IPS-18a (cell line): ENCODE results near the gene NEK6.

Experiments
- H3K27ac ChIP-seq: one replicate; pipeline ENCODE4 v1.5.1; 2013; ENCODE audit warnings: low read length
- H3K27me3 ChIP-seq: one replicate; pipeline ENCODE4 v1.6.1; 2013; ENCODE audit warnings: mild to moderate bottlenecking, low read length; ENCODE audit not compliant: control insufficient read depth, insufficient read depth
- H3K36me3 ChIP-seq: one replicate; pipeline ENCODE4 v1.6.1; 2013; ENCODE audit warnings: low read depth, low read length; ENCODE audit not compliant: control insufficient read depth
- H3K4me1 ChIP-seq: one replicate; pipeline ENCODE4 v1.6.1; 2013; ENCODE audit warnings: low read depth, low read length; ENCODE audit not compliant: control insufficient read depth
- H3K4me3 ChIP-seq: one replicate; pipeline ENCODE4 v1.5.1; 2013; ENCODE audit warnings: low read length
- H3K9ac ChIP-seq: one replicate; pipeline ENCODE4 v1.6.1; 2013; ENCODE audit warnings: mild to moderate bottlenecking, low read length, moderate library complexity
- H3K9me3 ChIP-seq: one replicate; pipeline ENCODE4 v1.6.1; 2013; ENCODE audit warnings: low read depth, low read length; ENCODE audit not compliant: control insufficient read depth

Gene NEK6

GRCh38 chr9:124257844-124258606 lies at the start of gene NEK6:
Gene NEK6, plus strand, starts transcription at chr9:124257949. Its CDS starts 44,016 bp downstream, at chr9:124301965.
- Histone ChIP-seq H3K4me3 (peak within 1 kb of the TSS; percentile 75), H3K27me3 (no peaks in the 10 kb centered on the region), H3K9me3 (no peaks in the 10 kb centered on the region), H3K4me1 (peaks cover 24% of the 10 kb centered on the region), H3K27ac (no peak within 1 kb of the TSS), H3K36me3 (no peaks in the 10 kb centered on the region), H3K9ac (peak within 1 kb of the TSS; percentile 55)

- H3K36me3 ChIP-seq: no peaks in the 10 kb centered on the region
- no peak overlapping the region for H3K27ac ChIP-seq
- no peaks in the 10 kb centered on the region for H3K4me1 ChIP-seq
- H3K27me3 ChIP-seq: no peaks in the 10 kb centered on the region
- no peak overlapping the region for H3K9ac ChIP-seq
- no peak overlapping the region for H3K4me3 ChIP-seq
- H3K9me3 ChIP-seq: no peaks in the 10 kb centered on the region
Measured at GRCh38 chr9:124208571-124208970, 49.2 kb upstream of the NEK6 start.

GRCh38 chr9:124209279-124209678 lies 48.5 kb upstream of the NEK6 start:
- Histone ChIP-seq H3K4me3 (no peak overlapping the region), H3K4me1 (no peaks in the 10 kb centered on the region), H3K27me3 (no peaks in the 10 kb centered on the region), H3K27ac (no peak overlapping the region), H3K9ac (no peak overlapping the region), H3K36me3 (no peaks in the 10 kb centered on the region), H3K9me3 (no peaks in the 10 kb centered on the region)

GRCh38 chr9:124209774-124210173 lies 48.0 kb upstream of the NEK6 start:
- no peaks in the 10 kb centered on the region for H3K27me3 ChIP-seq
- no peaks in the 10 kb centered on the region for H3K4me1 ChIP-seq
- H3K9ac ChIP-seq: no peak overlapping the region
- no peaks in the 10 kb centered on the region for H3K9me3 ChIP-seq
- H3K27ac ChIP-seq: no peak overlapping the region
- H3K36me3 ChIP-seq: no peaks in the 10 kb centered on the region
- H3K4me3 ChIP-seq: no peak overlapping the region

- Histone ChIP-seq H3K27ac (no peak overlapping the region), H3K27me3 (no peaks in the 10 kb centered on the region), H3K4me1 (no peaks in the 10 kb centered on the region), H3K9me3 (no peaks in the 10 kb centered on the region), H3K9ac (no peak overlapping the region), H3K4me3 (no peak overlapping the region), H3K36me3 (no peaks in the 10 kb centered on the region)
Measured at GRCh38 chr9:124210697-124211096, 47.1 kb upstream of the NEK6 start.

- H3K27me3 ChIP-seq: no peaks in the 10 kb centered on the region
- H3K36me3 ChIP-seq: no peaks in the 10 kb centered on the region
- no peak overlapping the region for H3K4me3 ChIP-seq
- H3K9ac ChIP-seq: no peak overlapping the region
- no peaks in the 10 kb centered on the region for H3K9me3 ChIP-seq
- no peak overlapping the region for H3K27ac ChIP-seq
- H3K4me1 ChIP-seq: no peaks in the 10 kb centered on the region
Measured at GRCh38 chr9:124212381-124213050, 45.2 kb upstream of the NEK6 start.

GRCh38 chr9:124213396-124213795 lies 44.4 kb upstream of the NEK6 start:
- no peaks in the 10 kb centered on the region for H3K27me3 ChIP-seq
- no peaks in the 10 kb centered on the region for H3K9me3 ChIP-seq
- H3K9ac ChIP-seq: no peak overlapping the region
- H3K27ac ChIP-seq: no peak overlapping the region
- H3K36me3 ChIP-seq: no peaks in the 10 kb centered on the region
- H3K4me3 ChIP-seq: no peak overlapping the region
- H3K4me1 ChIP-seq: no peaks in the 10 kb centered on the region

- Histone ChIP-seq H3K27me3 (no peaks in the 10 kb centered on the region), H3K27ac (no peak overlapping the region), H3K4me1 (no peaks in the 10 kb centered on the region), H3K36me3 (no peaks in the 10 kb centered on the region), H3K9ac (no peak overlapping the region), H3K4me3 (no peak overlapping the region), H3K9me3 (no peaks in the 10 kb centered on the region)
Measured at GRCh38 chr9:124214116-124214515, 43.6 kb upstream of the NEK6 start.

GRCh38 chr9:124214596-124215367 lies 43.0 kb upstream of the NEK6 start:
- Histone ChIP-seq H3K36me3 (no peaks in the 10 kb centered on the region), H3K4me1 (no peaks in the 10 kb centered on the region), H3K4me3 (no peak overlapping the region), H3K27ac (no peak overlapping the region), H3K9me3 (no peaks in the 10 kb centered on the region), H3K9ac (no peak overlapping the region), H3K27me3 (no peaks in the 10 kb centered on the region)

GRCh38 chr9:124215368-124215910 lies 42.3 kb upstream of the NEK6 start:
- H3K4me3 ChIP-seq: no peak overlapping the region
- no peaks in the 10 kb centered on the region for H3K4me1 ChIP-seq
- H3K9ac ChIP-seq: no peak overlapping the region
- H3K36me3 ChIP-seq: no peaks in the 10 kb centered on the region
- no peaks in the 10 kb centered on the region for H3K27me3 ChIP-seq
- H3K9me3 ChIP-seq: no peaks in the 10 kb centered on the region
- no peak overlapping the region for H3K27ac ChIP-seq

- no peaks in the 10 kb centered on the region for H3K36me3 ChIP-seq
- H3K27me3 ChIP-seq: no peaks in the 10 kb centered on the region
- H3K4me3 ChIP-seq: no peak overlapping the region
- no peak overlapping the region for H3K9ac ChIP-seq
- H3K4me1 ChIP-seq: no peaks in the 10 kb centered on the region
- no peak overlapping the region for H3K27ac ChIP-seq
- no peaks in the 10 kb centered on the region for H3K9me3 ChIP-seq
Measured at GRCh38 chr9:124215956-124216355, 41.8 kb upstream of the NEK6 start.
